ENCODE measurements around the gene RRP36.

- TF ChIP-seq EP300 (IDR thresholded peaks at IDR 0.05) (no peak), CTCF (IDR thresholded peaks at IDR 0.05) (no peak), POLR2A (IDR thresholded peaks at IDR 0.05) (no peak), POLR2AphosphoS5 (IDR thresholded peaks at IDR 0.05) (no peak)
These were observed 56.6 kb downstream of the RRP36 start for GRCh38 chr6:43077981-43078511.
